ACC112 (cell line): ENCODE data around the gene DDX50.
"Not testable (repeated sequence)": the region's sequence is repeated elsewhere in the genome, so short reads cannot be mapped to it uniquely, and the experiment has no call there.

Experiments
- H2AFZ ChIP-seq: fragments of 200-600 bp; sonication (generic); one replicate; pipeline ENCODE4 v1.6.0; 2017; ENCODE audit warnings: antibody characterized with exemption, low read length; ENCODE audit not compliant: unreplicated experiment
- H3K27ac ChIP-seq: fragments of 200-600 bp; sonication (generic); 2 replicates; pipeline ENCODE4 v1.5.1; 2014; ENCODE audit warnings: low read depth, mild to moderate bottlenecking, antibody characterized with exemption, low read length, moderate library complexity
- H3K27me3 ChIP-seq: fragments of 200-600 bp; sonication (generic); 2 replicates; pipeline ENCODE4 v1.6.1; 2014; ENCODE audit warnings: mild to moderate bottlenecking, antibody characterized with exemption, low read length, moderate library complexity, mixed read lengths; ENCODE audit not compliant: insufficient read depth
- H3K36me3 ChIP-seq: fragments of 200-600 bp; sonication (generic); 2 replicates; pipeline ENCODE4 v1.6.1; 2016; ENCODE audit warnings: mild to moderate bottlenecking, antibody characterized with exemption, low read length, moderate library complexity, mixed read lengths; ENCODE audit not compliant: insufficient read depth
- H3K4me1 ChIP-seq: fragments of 200-600 bp; sonication (generic); one replicate; pipeline ENCODE4 v1.6.1; 2016; ENCODE audit warnings: low read length, mixed read lengths; ENCODE audit not compliant: insufficient read depth, unreplicated experiment, control insufficient read depth
- H3K4me3 ChIP-seq: fragments of 200-600 bp; sonication (generic); 2 replicates; pipeline ENCODE4 v1.5.1; 2014; ENCODE audit warnings: mild to moderate bottlenecking, low read depth, low read length
- H3K79me2 ChIP-seq: fragments of 200-600 bp; sonication (generic); one replicate; pipeline ENCODE4 v1.6.0; 2016; ENCODE audit warnings: low read length; ENCODE audit not compliant: control insufficient read depth, unreplicated experiment, insufficient read depth

The DDX50 gene, protein sequence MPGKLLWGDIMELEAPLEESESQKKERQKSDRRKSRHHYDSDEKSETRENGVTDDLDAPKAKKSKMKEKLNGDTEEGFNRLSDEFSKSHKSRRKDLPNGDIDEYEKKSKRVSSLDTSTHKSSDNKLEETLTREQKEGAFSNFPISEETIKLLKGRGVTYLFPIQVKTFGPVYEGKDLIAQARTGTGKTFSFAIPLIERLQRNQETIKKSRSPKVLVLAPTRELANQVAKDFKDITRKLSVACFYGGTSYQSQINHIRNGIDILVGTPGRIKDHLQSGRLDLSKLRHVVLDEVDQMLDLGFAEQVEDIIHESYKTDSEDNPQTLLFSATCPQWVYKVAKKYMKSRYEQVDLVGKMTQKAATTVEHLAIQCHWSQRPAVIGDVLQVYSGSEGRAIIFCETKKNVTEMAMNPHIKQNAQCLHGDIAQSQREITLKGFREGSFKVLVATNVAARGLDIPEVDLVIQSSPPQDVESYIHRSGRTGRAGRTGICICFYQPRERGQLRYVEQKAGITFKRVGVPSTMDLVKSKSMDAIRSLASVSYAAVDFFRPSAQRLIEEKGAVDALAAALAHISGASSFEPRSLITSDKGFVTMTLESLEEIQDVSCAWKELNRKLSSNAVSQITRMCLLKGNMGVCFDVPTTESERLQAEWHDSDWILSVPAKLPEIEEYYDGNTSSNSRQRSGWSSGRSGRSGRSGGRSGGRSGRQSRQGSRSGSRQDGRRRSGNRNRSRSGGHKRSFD

GRCh38 chr10:68901105-68901927 is at the start of gene DDX50:
Gene DDX50 (plus strand): TSS chr10:68901315. CDS start chr10:68901385, 70 bp downstream.
- H3K27ac ChIP-seq = peak within 1 kb of the TSS; percentile 95
- peaks cover 6% of the 10 kb centered on the region; the same call in 1 of the 2 replicates for H3K36me3 ChIP-seq
- H3K4me1 ChIP-seq = peaks cover 20% of the 10 kb centered on the region
- no peaks in the 10 kb centered on the region for H3K27me3 ChIP-seq
- peaks cover 43% of the 10 kb centered on the region for H3K79me2 ChIP-seq
- H3K4me3 ChIP-seq = peak within 1 kb of the TSS; percentile 84
- peak within 1 kb of the TSS; percentile 94 for H2AFZ ChIP-seq

DNA sequence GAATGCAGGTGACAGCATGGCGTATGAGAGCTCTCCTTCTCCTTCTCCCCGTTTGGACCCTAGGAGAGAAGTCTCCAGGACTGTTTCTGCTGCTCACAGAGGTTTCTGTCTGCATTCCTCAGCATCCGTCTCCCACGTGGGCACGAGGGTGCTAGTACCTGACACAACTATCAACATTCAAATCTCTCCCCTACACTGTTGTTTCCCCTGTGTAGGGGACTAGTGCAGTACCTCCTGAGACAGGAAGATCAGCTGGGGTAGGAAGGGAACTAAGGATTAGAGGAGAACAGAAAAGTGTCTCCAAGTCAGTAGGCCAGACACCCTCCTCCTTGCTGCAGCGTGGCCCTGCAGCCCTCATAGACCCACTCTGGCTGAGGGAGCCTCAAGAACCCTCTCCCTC is 44.8 kb upstream of the DDX50 start:
- Histone ChIP-seq H3K4me1 (no peaks in the 10 kb centered on the region), H3K27ac (no peak overlapping the region), H3K27me3 (peaks cover 8% of the 10 kb centered on the region; the same call in 1 of the 2 replicates), H3K79me2 (no peaks in the 10 kb centered on the region), H2AFZ (no peak overlapping the region), H3K4me3 (no peak overlapping the region), H3K36me3 (no peaks in the 10 kb centered on the region)

DNA sequence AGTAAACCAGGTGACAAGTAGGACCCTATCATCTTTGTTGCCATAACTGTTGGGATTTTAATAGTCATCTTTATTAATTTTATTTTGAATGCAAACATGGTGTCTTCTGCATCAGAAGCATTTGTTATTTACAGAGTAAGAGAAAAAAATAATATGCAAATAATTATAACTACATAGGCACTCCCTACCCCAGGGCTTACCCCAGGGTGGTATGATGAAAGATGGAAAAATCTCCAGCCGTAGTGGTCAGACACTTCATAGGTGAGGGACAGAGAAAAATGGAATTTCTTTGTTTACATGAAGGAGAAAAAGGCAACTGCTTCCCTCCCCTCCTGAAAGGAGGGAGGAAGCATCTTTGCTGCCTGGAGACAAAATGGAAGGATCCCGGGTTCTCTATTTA is 44.1 kb upstream of the DDX50 start:
- Histone ChIP-seq H2AFZ (no peak overlapping the region), H3K27ac (no peak overlapping the region), H3K27me3 (peaks cover 8% of the 10 kb centered on the region; the same call in 1 of the 2 replicates), H3K79me2 (no peaks in the 10 kb centered on the region), H3K36me3 (no peaks in the 10 kb centered on the region), H3K4me3 (no peak overlapping the region), H3K4me1 (no peaks in the 10 kb centered on the region)

- Histone ChIP-seq H3K4me1 (no peaks in the 10 kb centered on the region), H3K4me3 (no peak overlapping the region), H3K36me3 (no peaks in the 10 kb centered on the region), H3K27ac (no peak overlapping the region), H2AFZ (no peak overlapping the region), H3K79me2 (no peaks in the 10 kb centered on the region), H3K27me3 (peaks cover 8% of the 10 kb centered on the region; the same call in 1 of the 2 replicates)
Observed at GRCh38 chr10:68861253-68861652, 39.9 kb upstream of the DDX50 start.

DNA sequence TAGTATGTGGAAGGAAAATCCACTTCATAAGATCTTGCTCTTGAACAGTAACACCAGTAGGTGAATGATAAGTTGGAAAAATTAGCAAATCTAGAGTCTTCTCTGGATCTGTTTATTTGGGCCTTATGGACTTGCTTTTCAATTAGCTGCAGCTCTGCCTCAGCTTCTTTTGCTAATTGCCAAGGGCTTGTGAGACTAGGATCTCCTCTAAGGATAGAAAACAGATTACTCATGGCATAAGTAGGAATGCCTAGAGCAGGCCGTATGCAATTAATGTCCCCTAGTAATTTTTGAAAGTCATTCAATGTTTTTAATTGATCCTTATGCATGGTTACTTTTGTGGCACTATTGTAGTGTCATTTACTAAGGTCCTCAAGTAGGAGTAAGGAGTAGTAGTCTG is 36.5 kb upstream of the DDX50 start:
- Histone ChIP-seq H3K79me2 (no peaks in the 10 kb centered on the region), H3K4me1 (no peaks in the 10 kb centered on the region), H2AFZ (no peak overlapping the region), H3K27me3 (no peaks in the 10 kb centered on the region; the same call in 1 of the 2 replicates), H3K4me3 (no peak overlapping the region), H3K36me3 (no peaks in the 10 kb centered on the region), H3K27ac (no peak overlapping the region)

DNA sequence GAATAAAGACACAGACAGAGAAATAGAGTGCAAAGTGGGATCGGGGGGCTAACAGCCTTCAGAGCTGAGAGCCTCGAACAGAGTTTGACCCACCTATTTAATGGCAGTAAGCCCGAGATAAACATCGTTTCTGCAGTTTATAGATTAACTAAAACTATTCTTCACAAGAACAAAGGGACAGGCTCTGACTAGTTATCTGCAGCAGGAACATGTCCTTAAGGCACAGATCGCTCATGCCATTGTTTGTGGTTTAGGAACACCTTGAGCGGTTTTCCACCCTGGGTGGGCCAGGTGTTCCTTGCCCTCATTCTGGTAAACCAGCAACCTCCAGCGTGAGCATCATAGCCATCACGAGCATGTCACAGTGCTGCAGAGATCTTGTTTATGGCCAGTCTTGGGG is 32.9 kb upstream of the DDX50 start:
- H3K27me3 ChIP-seq, H3K27ac ChIP-seq, H3K36me3 ChIP-seq, H2AFZ ChIP-seq, H3K4me3 ChIP-seq, H3K79me2 ChIP-seq: not testable (repeated sequence)
- peaks cover 19% of the 10 kb centered on the region for H3K4me1 ChIP-seq

GRCh38 chr10:68869623-68870022 is 31.5 kb upstream of the DDX50 start:
- Histone ChIP-seq H3K4me3 (no peak overlapping the region), H2AFZ (no peak overlapping the region), H3K79me2 (no peaks in the 10 kb centered on the region), H3K27ac (no peak overlapping the region), H3K4me1 (peaks cover 19% of the 10 kb centered on the region), H3K36me3 (no peaks in the 10 kb centered on the region), H3K27me3 (no peaks in the 10 kb centered on the region)

- H2AFZ ChIP-seq = no peak overlapping the region
- no peaks in the 10 kb centered on the region for H3K36me3 ChIP-seq
- no peaks in the 10 kb centered on the region for H3K27me3 ChIP-seq
- H3K4me1 ChIP-seq = peaks cover 19% of the 10 kb centered on the region
- H3K4me3 ChIP-seq = no peak overlapping the region
- H3K79me2 ChIP-seq = no peaks in the 10 kb centered on the region
- H3K27ac ChIP-seq = no peak overlapping the region
Observed at GRCh38 chr10:68870061-68870460, 31.1 kb upstream of the DDX50 start.

- peaks cover 19% of the 10 kb centered on the region for H3K4me1 ChIP-seq
- H2AFZ ChIP-seq = no peak overlapping the region
- H3K27ac ChIP-seq = peak overlapping the region; percentile 58
- H3K4me3 ChIP-seq = no peak overlapping the region
- H3K27me3 ChIP-seq = no peaks in the 10 kb centered on the region
- H3K36me3 ChIP-seq = no peaks in the 10 kb centered on the region
- no peaks in the 10 kb centered on the region for H3K79me2 ChIP-seq
Observed at GRCh38 chr10:68870545-68871104, 30.5 kb upstream of the DDX50 start.

- Histone ChIP-seq H2AFZ (peak overlapping the region; percentile 74), H3K27ac (peak overlapping the region; percentile 58), H3K79me2 (no peaks in the 10 kb centered on the region), H3K4me3 (no peak overlapping the region), H3K27me3 (no peaks in the 10 kb centered on the region), H3K4me1 (peaks cover 19% of the 10 kb centered on the region), H3K36me3 (no peaks in the 10 kb centered on the region)
Observed at GRCh38 chr10:68871105-68871711, 29.9 kb upstream of the DDX50 start.
